ENCODE results near the gene HYAL2. TPM values are rescaled to one million over a fixed set of nuclear protein-coding genes. Genes with fewer than 3 reads are reported as not detected.
"Not testable (repeated sequence)": the region's sequence is repeated elsewhere in the genome, so short reads cannot be mapped to it uniquely, and the experiment has no call there.

Gene HYAL2
- total RNA-seq, 4 donors from 2014 or later, result 36.7 to 68.9 (median 51.5) TPM

DNA sequence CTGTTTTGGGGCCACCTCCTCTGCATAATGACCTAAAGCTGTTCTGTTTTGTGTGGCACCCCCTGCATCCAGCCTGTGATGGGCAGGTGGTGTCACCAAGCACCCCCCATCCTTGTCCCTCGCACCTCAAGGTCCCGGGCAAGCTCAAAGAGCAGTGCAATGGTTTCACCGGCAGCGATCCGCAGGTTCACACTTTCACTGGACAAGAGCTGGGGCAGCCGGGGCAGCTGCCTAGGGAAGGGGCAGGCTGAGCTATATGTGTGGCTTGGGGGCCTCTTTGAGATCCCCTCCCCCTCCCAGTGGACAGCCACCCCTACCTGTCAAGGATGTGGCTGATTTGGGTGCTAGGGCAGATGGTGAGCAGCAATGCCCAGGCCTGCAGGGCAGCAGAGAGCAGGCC, 33.4 kb downstream of the HYAL2 start:
- WGBS, 2 donors, result 100% methylated on average over 4 of the region's 6 CpGs; no CpG with 5 or more reads in 1 of the 2 donors
- intact Hi-C loops (cut with DNase I), result no loop called here
- TF ChIP-seq POLR2A (IDR thresholded peaks at IDR 0.05), result no peak
- TF ChIP-seq, protein P1, sequence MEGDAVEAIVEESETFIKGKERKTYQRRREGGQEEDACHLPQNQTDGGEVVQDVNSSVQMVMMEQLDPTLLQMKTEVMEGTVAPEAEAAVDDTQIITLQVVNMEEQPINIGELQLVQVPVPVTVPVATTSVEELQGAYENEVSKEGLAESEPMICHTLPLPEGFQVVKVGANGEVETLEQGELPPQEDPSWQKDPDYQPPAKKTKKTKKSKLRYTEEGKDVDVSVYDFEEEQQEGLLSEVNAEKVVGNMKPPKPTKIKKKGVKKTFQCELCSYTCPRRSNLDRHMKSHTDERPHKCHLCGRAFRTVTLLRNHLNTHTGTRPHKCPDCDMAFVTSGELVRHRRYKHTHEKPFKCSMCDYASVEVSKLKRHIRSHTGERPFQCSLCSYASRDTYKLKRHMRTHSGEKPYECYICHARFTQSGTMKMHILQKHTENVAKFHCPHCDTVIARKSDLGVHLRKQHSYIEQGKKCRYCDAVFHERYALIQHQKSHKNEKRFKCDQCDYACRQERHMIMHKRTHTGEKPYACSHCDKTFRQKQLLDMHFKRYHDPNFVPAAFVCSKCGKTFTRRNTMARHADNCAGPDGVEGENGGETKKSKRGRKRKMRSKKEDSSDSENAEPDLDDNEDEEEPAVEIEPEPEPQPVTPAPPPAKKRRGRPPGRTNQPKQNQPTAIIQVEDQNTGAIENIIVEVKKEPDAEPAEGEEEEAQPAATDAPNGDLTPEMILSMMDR (IDR thresholded peaks at IDR 0.05), result no peak
- no peaks in the 10 kb centered on the region for H3K9me3 ChIP-seq
- H3K27ac ChIP-seq, result no peak overlapping the region
- no peak for DNase-seq
- H3K27me3 ChIP-seq, result no peaks in the 10 kb centered on the region
- peaks cover 31 to 50% (median 32%) of the 10 kb centered on the region in 3 donors for H3K36me3 ChIP-seq
- no peak overlapping the region for H3K4me3 ChIP-seq
- H3K4me1 ChIP-seq, result peaks cover 17 to 33% (median 23%) of the 10 kb centered on the region in 3 donors

DNA sequence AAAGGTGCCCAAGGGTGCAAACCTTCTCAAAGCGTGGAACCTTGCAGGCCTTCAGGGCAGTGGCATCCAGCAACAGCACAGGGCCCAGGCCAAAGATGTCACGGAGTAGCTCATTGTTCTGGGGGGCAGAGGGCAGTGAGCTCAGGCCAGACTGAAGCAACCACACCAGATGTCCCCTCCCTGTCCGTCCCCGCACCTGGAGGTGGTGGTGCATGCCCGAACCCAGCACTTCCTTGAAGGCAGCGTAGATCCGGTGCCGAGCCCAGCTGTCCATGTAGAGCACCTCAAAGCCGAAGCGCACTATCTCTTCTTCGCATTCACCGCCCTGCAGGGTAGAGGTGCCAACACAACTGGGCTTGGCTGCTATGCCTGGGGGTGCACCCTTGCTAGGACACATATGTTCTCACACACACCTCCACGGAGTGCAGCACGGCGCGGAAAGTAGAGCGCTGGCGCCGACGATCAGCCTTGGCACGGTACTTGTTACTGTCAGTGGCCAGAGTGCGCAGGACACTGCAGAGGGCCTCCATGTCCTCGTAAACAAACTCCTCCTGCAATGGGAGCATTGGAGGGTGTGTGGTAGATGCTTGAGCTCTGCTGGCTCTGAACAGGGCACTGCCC, 34.0 kb downstream of the HYAL2 start:
- no peak for DNase-seq
- 95% methylated on average over 16 of the region's 23 CpGs; no CpG with 5 or more reads in 1 of the 2 donors for WGBS, 2 donors
- TF ChIP-seq POLR2A (IDR thresholded peaks at IDR 0.05), result no peak
- TF ChIP-seq, protein P1 (IDR thresholded peaks at IDR 0.05), result no peak

DNA sequence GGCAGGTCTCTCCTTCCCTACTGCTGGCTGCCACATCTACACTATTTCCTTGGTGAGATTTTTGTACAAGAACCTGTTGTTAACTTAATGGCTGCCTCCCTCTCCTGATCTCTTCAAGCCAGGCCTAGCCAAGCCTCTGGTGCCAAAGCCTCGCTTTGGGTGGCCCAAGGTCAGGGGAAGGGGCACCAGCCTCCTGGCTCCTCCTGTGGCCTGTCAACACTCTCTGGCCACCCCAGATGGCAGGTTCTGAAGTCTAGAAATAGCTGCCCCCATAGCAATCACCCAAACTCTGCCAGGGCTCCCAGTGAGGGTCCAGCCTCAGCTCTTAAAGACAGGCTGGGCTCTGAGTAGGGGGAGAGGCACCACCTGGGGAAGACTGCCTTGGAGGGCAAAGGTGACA, 35.3 kb downstream of the HYAL2 start:
- DNase-seq, result no peak
- Histone ChIP-seq H3K27me3 (no peaks in the 10 kb centered on the region), H3K36me3 (peaks cover 31 to 50% (median 32%) of the 10 kb centered on the region in 3 donors), H3K4me3 (no peak overlapping the region), H3K27ac (no peak overlapping the region), H3K4me1 (peaks cover 12 to 22% (median 17%) of the 10 kb centered on the region in 3 donors), H3K9me3 (no peaks in the 10 kb centered on the region)
- TF ChIP-seq, protein P1 (IDR thresholded peaks at IDR 0.05), result no peak
- no peak for TF ChIP-seq POLR2A (IDR thresholded peaks at IDR 0.05)
- intact Hi-C loops (cut with DNase I), result no loop called here
- 88 to 100% methylated on average over 1 of the region's 1 CpG for WGBS, 2 donors

More for the DNA sequence above, 34.0 kb downstream of the HYAL2 start:
- Histone ChIP-seq H3K9me3 (no peaks in the 10 kb centered on the region), H3K27me3 (no peaks in the 10 kb centered on the region), H3K36me3 (peaks cover 31 to 50% (median 32%) of the 10 kb centered on the region in 3 donors), H3K27ac (no peak overlapping the region), H3K4me3 (no peak overlapping the region), H3K4me1 (peaks cover 17 to 33% (median 23%) of the 10 kb centered on the region in 3 donors)
- intact Hi-C loops (cut with DNase I), result no loop called here

DNA sequence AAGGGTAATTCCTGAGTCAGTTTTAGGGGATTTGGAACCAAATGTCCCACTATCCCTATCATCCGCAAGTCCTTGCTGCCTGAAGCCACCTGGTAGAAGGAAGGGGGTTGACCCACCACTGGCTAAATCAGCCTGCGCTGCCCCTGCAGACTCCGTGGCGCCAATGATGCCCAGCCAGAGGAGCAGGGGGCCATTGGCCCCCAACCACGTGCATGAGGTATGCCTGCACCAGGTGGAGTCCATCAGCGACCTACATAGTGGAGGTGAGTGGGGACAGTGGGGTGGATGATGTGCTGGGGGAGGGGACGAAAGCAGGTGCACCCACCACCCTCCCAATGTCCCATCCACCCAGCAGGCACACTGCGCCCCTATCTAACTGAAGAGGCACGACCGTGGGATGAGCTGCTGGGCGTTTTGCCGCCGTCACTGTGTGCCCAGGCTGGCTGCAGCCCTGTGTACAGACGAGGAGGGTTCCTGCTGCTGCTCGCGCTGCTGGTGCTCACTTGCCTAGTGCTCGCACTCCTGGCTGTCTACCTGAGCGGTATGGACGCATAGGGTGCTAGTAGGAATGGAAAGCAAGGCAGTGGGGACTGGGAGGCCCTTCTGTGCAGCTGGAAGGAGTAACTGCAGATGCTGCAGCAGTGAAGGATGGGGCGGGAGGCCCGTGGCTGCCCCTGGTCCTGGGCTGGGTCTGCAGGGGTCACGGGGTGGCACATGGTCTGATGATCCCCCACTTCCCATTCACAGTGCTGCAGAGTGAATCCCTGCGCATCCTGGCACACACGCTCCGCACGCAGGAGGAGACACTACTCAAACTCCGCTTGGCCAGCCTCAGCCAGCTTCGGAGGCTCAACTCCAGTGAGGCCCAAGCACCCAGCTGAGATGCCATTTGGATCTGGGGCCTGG, 36.0 kb downstream of the HYAL2 start:
- 81 to 82% methylated on average over 9 to 10 of the region's 28 CpGs for WGBS, 2 donors
- H3K4me1 ChIP-seq, result peaks cover 8 to 17% (median 14%) of the 10 kb centered on the region in 3 donors
- no peak overlapping the region for H3K4me3 ChIP-seq
- intact Hi-C loops (cut with DNase I), result no loop called here
- no peaks in the 10 kb centered on the region for H3K9me3 ChIP-seq
- no peak for DNase-seq
- H3K27me3 ChIP-seq, result no peaks in the 10 kb centered on the region
- peaks cover 31 to 50% (median 32%) of the 10 kb centered on the region in 3 donors for H3K36me3 ChIP-seq
- TF ChIP-seq, protein P1 (IDR thresholded peaks at IDR 0.05), result no peak
- TF ChIP-seq POLR2A (IDR thresholded peaks at IDR 0.05), result no peak
- H3K27ac ChIP-seq, result no peak overlapping the region

DNA sequence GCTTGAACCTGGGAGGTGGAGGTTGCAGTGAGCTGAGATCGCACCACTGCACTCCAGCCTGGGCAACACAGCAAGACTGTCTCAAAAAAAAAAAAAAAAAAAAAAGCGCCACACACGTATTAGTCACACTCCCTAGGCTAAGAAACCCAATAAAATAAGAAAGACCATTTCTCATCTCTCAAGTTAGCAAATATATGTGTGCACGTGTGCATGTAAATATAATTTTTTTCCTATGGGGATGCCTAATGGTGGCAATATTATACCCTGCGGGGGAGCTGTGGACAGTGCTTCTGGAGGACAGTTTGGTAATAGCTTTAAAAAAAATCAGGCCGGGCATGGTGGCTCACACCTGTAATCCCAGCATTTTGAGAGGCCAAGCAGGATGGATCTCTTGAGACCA, 38.4 kb downstream of the HYAL2 start:
- H3K9me3 ChIP-seq; H3K27ac ChIP-seq; H3K4me3 ChIP-seq; H3K27me3 ChIP-seq; intact Hi-C loops (cut with DNase I); H3K4me1 ChIP-seq; DNase-seq: not testable (repeated sequence)
- 74 to 76% methylated on average over 5 to 6 of the region's 6 CpGs for WGBS, 2 donors
- H3K36me3 ChIP-seq, result peaks cover 18 to 34% (median 18%) of the 10 kb centered on the region in 3 donors

All from esophagus squamous epithelium (tissue), 5 donors.